KMS-11 (cell line): ENCODE data around the gene EXOC4.

Experiments
- H2AFZ ChIP-seq: fragments of 200-600 bp; sonication (generic); 2 replicates; pipeline ENCODE4 v1.6.1; 2016; ENCODE audit warnings: antibody characterized with exemption, mixed run types, low read depth
- H3K27ac ChIP-seq: fragments of 200-600 bp; sonication (generic); 2 replicates; pipeline ENCODE4 v1.6.1; 2016; ENCODE audit warnings: mild to moderate bottlenecking, mixed run types
- H3K27me3 ChIP-seq: fragments of 200-600 bp; sonication (generic); 2 replicates; pipeline ENCODE4 v1.6.1; 2017; ENCODE audit warnings: mild to moderate bottlenecking, low read depth, mixed run types, moderate library complexity; ENCODE audit not compliant: insufficient read depth
- H3K36me3 ChIP-seq: fragments of 200-600 bp; sonication (generic); 2 replicates; pipeline ENCODE4 v1.6.1; 2017; ENCODE audit warnings: mild to moderate bottlenecking, mixed run types; ENCODE audit not compliant: insufficient read depth
- H3K4me1 ChIP-seq: fragments of 200-600 bp; sonication (generic); 2 replicates; pipeline ENCODE4 v1.6.1; 2016; ENCODE audit warnings: mild to moderate bottlenecking, low read depth, mixed run types; ENCODE audit not compliant: poor library complexity, severe bottlenecking
- H3K4me2 ChIP-seq: fragments of 200-600 bp; sonication (generic); 2 replicates; pipeline ENCODE4 v1.7.0; 2016; ENCODE audit warnings: mild to moderate bottlenecking, mixed run types
- H3K4me3 ChIP-seq: fragments of 200-600 bp; sonication (generic); IDR thresholded peaks from 2 replicates; pipeline ENCODE4 v1.6.1; 2017; ENCODE audit warnings: low read depth, low read length, mixed read lengths; ENCODE audit not compliant: insufficient read depth
- H3K79me2 ChIP-seq: fragments of 200-600 bp; sonication (generic); 2 replicates; pipeline ENCODE4 v1.6.1; 2016; ENCODE audit warnings: low read depth, mixed run types; ENCODE audit not compliant: insufficient read depth
- H3K9ac ChIP-seq: fragments of 200-600 bp; sonication (generic); 2 replicates; pipeline ENCODE4 v1.6.1; 2016; ENCODE audit warnings: mild to moderate bottlenecking, mixed run types
- H4K20me1 ChIP-seq: fragments of 200-600 bp; sonication (generic); 2 replicates; pipeline ENCODE4 v1.6.1; 2016; ENCODE audit warnings: mild to moderate bottlenecking, mixed run types; ENCODE audit not compliant: insufficient read depth
- TF ChIP-seq, protein P1 (sequence below): fragments of 200-600 bp; sonication (generic); conservative IDR thresholded peaks from 2 replicates; pipeline ENCODE4 v1.6.1; 2017; ENCODE audit warnings: low read depth, mild to moderate bottlenecking, antibody characterized with exemption, low read length, moderate library complexity, mixed read lengths

EXOC4 gene

DNA sequence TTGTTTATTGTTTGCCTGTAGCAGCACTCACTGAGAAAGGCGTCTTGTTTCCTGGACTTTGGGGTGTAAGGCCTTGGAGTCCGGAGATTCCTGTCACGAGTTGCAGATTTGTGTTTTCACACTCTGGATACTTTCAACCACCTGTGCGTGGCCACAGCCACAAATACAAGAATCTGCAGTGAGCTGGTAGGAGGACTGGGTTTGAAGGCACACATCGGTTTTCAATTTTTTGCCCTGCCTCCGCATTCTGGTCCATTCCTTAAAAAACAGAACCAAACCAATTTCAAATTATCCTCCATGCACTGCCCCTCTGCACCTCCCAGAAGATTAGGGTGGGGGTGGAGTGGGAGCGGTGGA, 619 bp downstream of the EXOC4 start:
- TF ChIP-seq, protein P1, sequence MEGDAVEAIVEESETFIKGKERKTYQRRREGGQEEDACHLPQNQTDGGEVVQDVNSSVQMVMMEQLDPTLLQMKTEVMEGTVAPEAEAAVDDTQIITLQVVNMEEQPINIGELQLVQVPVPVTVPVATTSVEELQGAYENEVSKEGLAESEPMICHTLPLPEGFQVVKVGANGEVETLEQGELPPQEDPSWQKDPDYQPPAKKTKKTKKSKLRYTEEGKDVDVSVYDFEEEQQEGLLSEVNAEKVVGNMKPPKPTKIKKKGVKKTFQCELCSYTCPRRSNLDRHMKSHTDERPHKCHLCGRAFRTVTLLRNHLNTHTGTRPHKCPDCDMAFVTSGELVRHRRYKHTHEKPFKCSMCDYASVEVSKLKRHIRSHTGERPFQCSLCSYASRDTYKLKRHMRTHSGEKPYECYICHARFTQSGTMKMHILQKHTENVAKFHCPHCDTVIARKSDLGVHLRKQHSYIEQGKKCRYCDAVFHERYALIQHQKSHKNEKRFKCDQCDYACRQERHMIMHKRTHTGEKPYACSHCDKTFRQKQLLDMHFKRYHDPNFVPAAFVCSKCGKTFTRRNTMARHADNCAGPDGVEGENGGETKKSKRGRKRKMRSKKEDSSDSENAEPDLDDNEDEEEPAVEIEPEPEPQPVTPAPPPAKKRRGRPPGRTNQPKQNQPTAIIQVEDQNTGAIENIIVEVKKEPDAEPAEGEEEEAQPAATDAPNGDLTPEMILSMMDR, result no peak
- H3K27me3 ChIP-seq, result no peaks in the 10 kb centered on the region
- H3K4me1 ChIP-seq, result peaks cover 11% of the 10 kb centered on the region
- H3K79me2 ChIP-seq, result peaks cover 19% of the 10 kb centered on the region; the same call in 1 of the 2 replicates
- H3K27ac ChIP-seq, result peak overlapping the region; percentile 59
- H3K4me3 ChIP-seq, result no peak overlapping the region
- H3K36me3 ChIP-seq, result no peaks in the 10 kb centered on the region
- H4K20me1 ChIP-seq, result no peaks in the 10 kb centered on the region
- peak overlapping the region; percentile 82 for H3K9ac ChIP-seq
- H3K4me2 ChIP-seq, result peak overlapping the region; percentile 84
- H2AFZ ChIP-seq, result peak overlapping the region; percentile 72

DNA sequence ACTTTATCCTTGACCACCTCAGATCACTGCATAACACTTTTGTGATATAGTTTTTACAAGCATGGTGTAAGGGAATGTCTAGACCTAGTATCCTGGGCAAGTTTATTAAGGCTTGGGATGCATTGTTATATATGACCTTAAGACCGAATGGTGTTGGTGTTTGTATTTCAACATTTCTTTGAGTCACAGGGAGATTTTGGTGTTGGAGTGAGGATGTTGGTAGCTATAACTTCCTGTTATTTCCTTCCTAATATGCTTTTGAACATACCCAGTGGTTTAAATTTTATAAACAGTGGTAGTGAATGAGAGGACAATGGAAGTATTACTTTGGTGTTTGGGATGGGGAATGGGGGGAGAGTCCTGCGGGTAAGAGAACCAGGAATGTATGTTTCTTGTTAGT, 2.6 kb downstream of the EXOC4 start:
- Histone ChIP-seq H3K4me1 (peaks cover 11% of the 10 kb centered on the region), H3K4me2 (no peak overlapping the region)

DNA sequence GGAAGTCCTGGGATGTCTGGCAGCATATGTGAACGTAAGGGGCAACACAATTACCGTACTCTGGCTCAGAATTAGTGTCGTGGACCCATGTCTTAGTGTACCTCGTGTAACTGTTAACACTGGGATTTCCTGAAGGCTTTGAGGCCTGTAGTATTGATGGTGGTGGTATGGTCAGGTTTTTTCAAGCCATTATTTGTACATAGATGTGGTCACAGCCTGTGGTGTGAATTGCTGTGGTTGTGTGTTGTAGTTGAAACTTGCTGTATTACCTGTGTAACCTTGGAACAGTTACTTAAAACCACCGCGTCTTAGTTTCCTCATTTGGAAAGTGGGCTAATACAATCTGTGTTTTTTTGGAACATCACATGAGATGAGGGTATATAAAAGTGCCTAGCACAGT, 5.3 kb downstream of the EXOC4 start:
- TF ChIP-seq, protein P1, result no peak
- H2AFZ ChIP-seq, result no peak overlapping the region

More for the DNA sequence above, 2.6 kb downstream of the EXOC4 start:
- Histone ChIP-seq H3K36me3 (no peaks in the 10 kb centered on the region), H3K79me2 (peaks cover 25% of the 10 kb centered on the region; the same call in 1 of the 2 replicates), H2AFZ (no peak overlapping the region), H3K4me3 (no peak overlapping the region), H3K9ac (no peak overlapping the region), H4K20me1 (no peaks in the 10 kb centered on the region), H3K27ac (no peak overlapping the region), H3K27me3 (no peaks in the 10 kb centered on the region)
- TF ChIP-seq, protein P1, result no peak

DNA sequence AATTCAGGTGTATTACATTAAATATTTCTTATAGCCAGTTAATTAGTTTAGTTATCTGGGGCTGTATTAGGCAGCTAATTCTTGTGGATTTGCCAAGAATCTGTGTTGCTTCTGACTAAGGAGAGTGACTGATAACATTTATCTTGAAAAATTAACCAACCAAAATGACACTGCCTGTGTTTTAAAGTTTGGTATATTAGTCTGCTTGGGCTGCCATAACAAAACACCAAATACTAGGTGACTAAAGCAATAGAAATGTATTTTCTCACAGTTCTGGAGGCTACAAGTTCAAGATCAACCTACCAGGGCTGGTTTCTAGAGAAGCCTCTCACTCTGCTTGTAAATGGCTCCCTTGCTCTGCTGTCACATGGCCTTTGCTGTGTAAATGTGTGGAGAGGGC, 12.9 kb downstream of the EXOC4 start:
- Histone ChIP-seq H3K27ac (no peak overlapping the region), H3K4me3 (no peak overlapping the region), H3K4me1 (no peaks in the 10 kb centered on the region), H3K79me2 (peaks cover 3% of the 10 kb centered on the region; the same call in 1 of the 2 replicates), H2AFZ (no peak overlapping the region), H3K36me3 (no peaks in the 10 kb centered on the region), H3K9ac (no peak overlapping the region), H3K27me3 (no peaks in the 10 kb centered on the region), H4K20me1 (no peaks in the 10 kb centered on the region), H3K4me2 (no peak overlapping the region)
- TF ChIP-seq, protein P1, result no peak

More for the DNA sequence above, 5.3 kb downstream of the EXOC4 start:
- H4K20me1 ChIP-seq, result no peaks in the 10 kb centered on the region
- H3K4me2 ChIP-seq, result no peak overlapping the region
- H3K79me2 ChIP-seq, result peaks cover 23% of the 10 kb centered on the region; the same call in 1 of the 2 replicates
- no peak overlapping the region for H3K9ac ChIP-seq
- H3K36me3 ChIP-seq, result no peaks in the 10 kb centered on the region
- H3K4me3 ChIP-seq, result no peak overlapping the region
- no peak overlapping the region for H3K27ac ChIP-seq
- no peaks in the 10 kb centered on the region for H3K27me3 ChIP-seq
- H3K4me1 ChIP-seq, result peaks cover 7% of the 10 kb centered on the region

GRCh38 chr7:133268355-133268754, 15.5 kb downstream of the EXOC4 start:
- Histone ChIP-seq H3K4me3 (no peak overlapping the region), H3K36me3 (no peaks in the 10 kb centered on the region), H3K79me2 (peaks cover 3% of the 10 kb centered on the region; the same call in 1 of the 2 replicates), H3K27ac (no peak overlapping the region), H3K4me1 (no peaks in the 10 kb centered on the region), H3K9ac (no peak overlapping the region), H4K20me1 (no peaks in the 10 kb centered on the region), H3K4me2 (no peak overlapping the region), H2AFZ (no peak overlapping the region), H3K27me3 (no peaks in the 10 kb centered on the region)
- TF ChIP-seq, protein P1, result no peak
